DOHH2 (cell line): ENCODE data around the gene PLXND1.

Experiments
- H3F3A ChIP-seq: fragments of 200-600 bp; sonication (generic), shearing (Covaris generic); 2 replicates; pipeline ENCODE4 v1.6.0; 2016; ENCODE audit warnings: antibody characterized with exemption, mild to moderate bottlenecking; ENCODE audit not compliant: control insufficient read depth, insufficient read depth
- H3K27ac ChIP-seq: fragments of 200-600 bp; sonication (generic); 2 replicates; pipeline ENCODE4 v1.5.1; 2014; ENCODE audit warnings: low read depth, mild to moderate bottlenecking, low read length, moderate library complexity
- H3K27me3 ChIP-seq: fragments of 200-600 bp; sonication (generic); 2 replicates; pipeline ENCODE4 v1.6.1; 2014; ENCODE audit warnings: mild to moderate bottlenecking, low read length, mixed read lengths; ENCODE audit not compliant: control insufficient read depth
- H3K36me3 ChIP-seq: fragments of 200-600 bp; sonication (generic); 2 replicates; pipeline ENCODE4 v1.6.1; 2014; ENCODE audit warnings: mild to moderate bottlenecking, low read length, moderate library complexity, mixed read lengths; ENCODE audit not compliant: control insufficient read depth
- H3K4me1 ChIP-seq: fragments of 200-600 bp; sonication (generic); 2 replicates; pipeline ENCODE4 v1.6.1; 2014; ENCODE audit warnings: mild to moderate bottlenecking, low read length, mixed read lengths; ENCODE audit not compliant: control insufficient read depth
- H3K4me2 ChIP-seq: fragments of 200-600 bp; sonication (generic); 2 replicates; pipeline ENCODE4 v1.6.0; 2014; ENCODE audit warnings: mild to moderate bottlenecking, low read length, moderate library complexity
- H3K4me3 ChIP-seq: fragments of 200-600 bp; sonication (generic); 2 replicates; pipeline ENCODE4 v1.5.1; 2014; ENCODE audit warnings: mild to moderate bottlenecking, low read length, mixed read lengths
- H3K79me2 ChIP-seq: fragments of 200-600 bp; sonication (generic); 2 replicates; pipeline ENCODE4 v1.6.1; 2014; ENCODE audit warnings: mild to moderate bottlenecking, low read length, mixed read lengths; ENCODE audit not compliant: control insufficient read depth
- H3K9me2 ChIP-seq: fragments of 200-600 bp; sonication (generic); replicated peaks from 2 replicates; pipeline ENCODE4 v1.6.1; 2014; ENCODE audit warnings: mild to moderate bottlenecking, low read length, mixed read lengths; ENCODE audit not compliant: control insufficient read depth
- H3K9me3 ChIP-seq: fragments of 200-600 bp; sonication (generic); 2 replicates; pipeline ENCODE4 v1.6.1; 2014; ENCODE audit warnings: antibody characterized with exemption, low read length, mixed read lengths; ENCODE audit not compliant: control insufficient read depth, insufficient read depth
- H4K20me1 ChIP-seq: fragments of 200-600 bp; sonication (generic); 2 replicates; pipeline ENCODE4 v1.6.0; 2014; ENCODE audit warnings: low read depth, mild to moderate bottlenecking, antibody characterized with exemption, low read length, moderate library complexity; ENCODE audit not compliant: control insufficient read depth, insufficient read depth
- EZH2phosphoT487 ChIP-seq: fragments of 200-600 bp; sonication (generic); IDR thresholded peaks from 2 replicates; pipeline ENCODE4 v1.6.1; 2017; ENCODE audit warnings: borderline replicate concordance, mild to moderate bottlenecking, antibody characterized with exemption, low read length, moderate library complexity, mixed read lengths
- TF ChIP-seq, protein P1 (sequence below): fragments of 200-600 bp; sonication (generic); IDR thresholded peaks from one replicate; pipeline ENCODE4 v1.5.1; 2014; ENCODE audit warnings: antibody characterized with exemption, mild to moderate bottlenecking, low read depth, low read length; ENCODE audit not compliant: poor library complexity, severe bottlenecking

Gene PLXND1

DNA sequence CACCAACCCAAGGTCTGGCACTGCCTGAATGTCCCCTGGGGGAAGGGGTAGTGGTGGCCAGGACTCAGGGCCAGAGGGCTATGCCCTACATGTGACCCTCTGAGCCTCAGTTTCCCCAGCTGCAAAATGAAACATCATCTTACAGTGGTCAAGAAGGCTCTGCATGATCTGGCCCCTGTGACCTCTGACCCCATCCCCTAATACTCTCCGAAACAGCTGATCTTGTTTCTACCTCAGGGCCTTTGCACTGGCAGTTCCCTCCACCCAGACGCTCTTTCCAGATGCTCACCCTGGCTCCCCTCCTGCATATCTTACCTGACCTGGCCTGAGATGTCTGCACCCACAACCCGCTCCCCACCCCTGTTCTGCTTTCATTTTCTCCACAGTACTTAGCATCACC, 21.8 kb downstream of the PLXND1 start:
- no peaks in the 10 kb centered on the region for H3K36me3 ChIP-seq
- H3K4me2 ChIP-seq: no peak overlapping the region
- no peaks in the 10 kb centered on the region for H3K9me3 ChIP-seq
- TF ChIP-seq, protein P1, sequence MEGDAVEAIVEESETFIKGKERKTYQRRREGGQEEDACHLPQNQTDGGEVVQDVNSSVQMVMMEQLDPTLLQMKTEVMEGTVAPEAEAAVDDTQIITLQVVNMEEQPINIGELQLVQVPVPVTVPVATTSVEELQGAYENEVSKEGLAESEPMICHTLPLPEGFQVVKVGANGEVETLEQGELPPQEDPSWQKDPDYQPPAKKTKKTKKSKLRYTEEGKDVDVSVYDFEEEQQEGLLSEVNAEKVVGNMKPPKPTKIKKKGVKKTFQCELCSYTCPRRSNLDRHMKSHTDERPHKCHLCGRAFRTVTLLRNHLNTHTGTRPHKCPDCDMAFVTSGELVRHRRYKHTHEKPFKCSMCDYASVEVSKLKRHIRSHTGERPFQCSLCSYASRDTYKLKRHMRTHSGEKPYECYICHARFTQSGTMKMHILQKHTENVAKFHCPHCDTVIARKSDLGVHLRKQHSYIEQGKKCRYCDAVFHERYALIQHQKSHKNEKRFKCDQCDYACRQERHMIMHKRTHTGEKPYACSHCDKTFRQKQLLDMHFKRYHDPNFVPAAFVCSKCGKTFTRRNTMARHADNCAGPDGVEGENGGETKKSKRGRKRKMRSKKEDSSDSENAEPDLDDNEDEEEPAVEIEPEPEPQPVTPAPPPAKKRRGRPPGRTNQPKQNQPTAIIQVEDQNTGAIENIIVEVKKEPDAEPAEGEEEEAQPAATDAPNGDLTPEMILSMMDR: no peak
- no peak for TF ChIP-seq EZH2phosphoT487
- no peaks in the 10 kb centered on the region for H4K20me1 ChIP-seq
- H3K9me2 ChIP-seq: no peaks in the 10 kb centered on the region
- peaks cover 14% of the 10 kb centered on the region for H3K4me1 ChIP-seq
- H3F3A ChIP-seq: peaks cover 2% of the 10 kb centered on the region; the same call in 1 of the 2 replicates
- H3K27me3 ChIP-seq: no peaks in the 10 kb centered on the region
- H3K79me2 ChIP-seq: no peaks in the 10 kb centered on the region
- no peak overlapping the region for H3K4me3 ChIP-seq
- H3K27ac ChIP-seq: no peak overlapping the region

DNA sequence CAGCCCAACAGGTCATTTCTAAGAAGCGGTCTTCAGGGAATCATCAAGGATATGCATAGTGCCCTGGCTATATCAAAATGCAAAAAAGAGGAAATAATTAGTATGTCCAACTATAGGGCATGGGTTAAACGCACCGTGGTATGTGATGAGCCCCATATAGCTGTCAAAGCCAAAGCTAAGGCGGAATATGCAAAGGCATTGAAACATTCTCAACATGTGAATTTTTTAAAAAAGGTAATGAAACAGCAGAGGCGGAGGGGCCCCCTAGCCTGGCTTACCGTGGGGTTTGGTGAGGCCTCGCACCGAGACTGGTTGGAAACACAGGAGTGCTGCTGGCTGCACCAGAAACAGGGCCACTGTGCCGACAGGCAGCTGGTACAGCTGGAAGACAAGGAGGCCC, 23.2 kb downstream of the PLXND1 start:
- no peak for TF ChIP-seq EZH2phosphoT487
- TF ChIP-seq, protein P1: no peak
- H3K4me3 ChIP-seq: no peak overlapping the region
- no peak overlapping the region for H3K27ac ChIP-seq
- H3K4me1 ChIP-seq: peaks cover 22% of the 10 kb centered on the region
- no peak overlapping the region for H3K4me2 ChIP-seq
- H3K9me3 ChIP-seq: no peaks in the 10 kb centered on the region
- H4K20me1 ChIP-seq: no peaks in the 10 kb centered on the region
- H3K79me2 ChIP-seq: no peaks in the 10 kb centered on the region
- H3F3A ChIP-seq: peaks cover 2% of the 10 kb centered on the region; the same call in 1 of the 2 replicates
- H3K9me2 ChIP-seq: no peaks in the 10 kb centered on the region
- H3K27me3 ChIP-seq: no peaks in the 10 kb centered on the region
- H3K36me3 ChIP-seq: no peaks in the 10 kb centered on the region

- no peaks in the 10 kb centered on the region for H3K79me2 ChIP-seq
- TF ChIP-seq, protein P1: no peak
- H3K27me3 ChIP-seq: no peaks in the 10 kb centered on the region
- H3K9me3 ChIP-seq: no peaks in the 10 kb centered on the region
- no peaks in the 10 kb centered on the region for H3K9me2 ChIP-seq
- H3K4me2 ChIP-seq: no peak overlapping the region
- no peak overlapping the region for H3K27ac ChIP-seq
- no peaks in the 10 kb centered on the region for H4K20me1 ChIP-seq
- peaks cover 27% of the 10 kb centered on the region for H3K4me1 ChIP-seq
- H3F3A ChIP-seq: peaks cover 2% of the 10 kb centered on the region; the same call in 1 of the 2 replicates
- no peak overlapping the region for H3K4me3 ChIP-seq
- H3K36me3 ChIP-seq: no peaks in the 10 kb centered on the region
These were observed 23.7 kb downstream of the PLXND1 start for GRCh38 chr3:129582799-129583198.

DNA sequence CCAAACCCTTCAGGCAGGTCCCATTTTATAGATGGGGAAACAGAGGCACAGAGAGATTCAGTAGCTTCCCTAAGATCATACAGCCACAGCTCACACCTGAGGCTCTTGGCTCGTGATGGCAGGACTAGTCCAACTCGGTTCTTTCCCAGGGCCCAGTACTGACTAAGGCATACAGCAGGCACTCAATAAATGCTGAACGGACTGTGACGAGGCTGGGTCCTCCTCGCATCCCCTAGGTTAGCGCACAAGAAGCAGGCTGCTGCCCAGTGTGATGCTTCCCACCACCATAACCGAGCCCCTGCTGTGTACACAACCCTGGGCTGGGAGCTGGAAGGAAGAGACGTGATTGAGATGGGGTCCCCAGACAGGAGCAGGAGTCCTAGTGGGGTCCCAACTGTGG, 24.9 kb downstream of the PLXND1 start:
- H3K4me1 ChIP-seq: peaks cover 39% of the 10 kb centered on the region
- H3K9me2 ChIP-seq: no peaks in the 10 kb centered on the region
- no peaks in the 10 kb centered on the region for H3K36me3 ChIP-seq
- no peak overlapping the region for H3K4me3 ChIP-seq
- H4K20me1 ChIP-seq: no peaks in the 10 kb centered on the region
- H3K9me3 ChIP-seq: no peaks in the 10 kb centered on the region
- H3K79me2 ChIP-seq: no peaks in the 10 kb centered on the region
- H3K4me2 ChIP-seq: no peak overlapping the region
- no peak overlapping the region for H3K27ac ChIP-seq
- no peak for TF ChIP-seq EZH2phosphoT487
- TF ChIP-seq, protein P1: no peak
- peaks cover 2% of the 10 kb centered on the region; the same call in 1 of the 2 replicates for H3F3A ChIP-seq
- H3K27me3 ChIP-seq: no peaks in the 10 kb centered on the region
